Parathyroid adenoma (tissue), 2 donors: ENCODE data around the gene MMP17.

Experiments used
- H2AFZ ChIP-seq: fragments of 300-600 bp; sonication (generic); one replicate; pipeline ENCODE4 v1.7.0; 2017; ENCODE audit warnings: antibody characterized with exemption, mild to moderate bottlenecking
- H3K27ac ChIP-seq: fragments of 300-600 bp; sonication (generic); one replicate; pipeline ENCODE4 v1.7.0; 2017
- H3K27me3 ChIP-seq: fragments of 300-600 bp; sonication (generic); one replicate; pipeline ENCODE4 v1.7.0; 2017; ENCODE audit warnings: low read length; ENCODE audit not compliant: control insufficient read depth, insufficient read depth
- H3K36me3 ChIP-seq: fragments of 300-600 bp; sonication (generic); one replicate; pipeline ENCODE4 v1.7.0; 2017; ENCODE audit warnings: low read length; ENCODE audit not compliant: control insufficient read depth, insufficient read depth
- H3K4me1 ChIP-seq: fragments of 300-600 bp; sonication (generic); one replicate; pipeline ENCODE4 v1.7.0; 2017; ENCODE audit warnings: control low read depth
- H3K4me2 ChIP-seq: fragments of 300-600 bp; sonication (generic); one replicate; pipeline ENCODE4 v1.7.0; 2017; ENCODE audit warnings: low read length
- H3K4me3 ChIP-seq: fragments of 300-600 bp; sonication (generic); one replicate; pipeline ENCODE4 v1.7.0; 2017; ENCODE audit warnings: low read depth, low read length
- H3K79me2 ChIP-seq: fragments of 300-600 bp; sonication (generic); one replicate; pipeline ENCODE4 v1.7.0; 2017; ENCODE audit warnings: control low read depth
- H3K9ac ChIP-seq: fragments of 300-600 bp; sonication (generic); one replicate; pipeline ENCODE4 v1.7.0; 2017; ENCODE audit warnings: mild to moderate bottlenecking
- H3K9me3 ChIP-seq: fragments of 300-600 bp; sonication (generic); one replicate; pipeline ENCODE4 v1.7.0; 2017; ENCODE audit warnings: low read length; ENCODE audit not compliant: control insufficient read depth
- TF ChIP-seq, protein P1 (sequence below): fragments of 300-600 bp; sonication (generic); IDR thresholded peaks from one replicate; pipeline ENCODE4 v1.7.0; 2017; ENCODE audit warnings: antibody characterized with exemption, mild to moderate bottlenecking
- donor health status: primary hyperparathyroidism.

Gene MMP17

GRCh38 chr12:131861261-131862083 is 33.3 kb downstream of the MMP17 start:
- H3K9me3 ChIP-seq: no peaks in the 10 kb centered on the region
- no peak overlapping the region for H3K4me2 ChIP-seq
- no peaks in the 10 kb centered on the region for H3K4me1 ChIP-seq
- H3K27me3 ChIP-seq: no peaks in the 10 kb centered on the region
- no peak overlapping the region for H3K9ac ChIP-seq
- H3K27ac ChIP-seq: no peak overlapping the region
- no peak overlapping the region for H3K4me3 ChIP-seq
- H3K36me3 ChIP-seq: no peaks in the 10 kb centered on the region
- no peak overlapping the region for H2AFZ ChIP-seq
- TF ChIP-seq, protein P1, sequence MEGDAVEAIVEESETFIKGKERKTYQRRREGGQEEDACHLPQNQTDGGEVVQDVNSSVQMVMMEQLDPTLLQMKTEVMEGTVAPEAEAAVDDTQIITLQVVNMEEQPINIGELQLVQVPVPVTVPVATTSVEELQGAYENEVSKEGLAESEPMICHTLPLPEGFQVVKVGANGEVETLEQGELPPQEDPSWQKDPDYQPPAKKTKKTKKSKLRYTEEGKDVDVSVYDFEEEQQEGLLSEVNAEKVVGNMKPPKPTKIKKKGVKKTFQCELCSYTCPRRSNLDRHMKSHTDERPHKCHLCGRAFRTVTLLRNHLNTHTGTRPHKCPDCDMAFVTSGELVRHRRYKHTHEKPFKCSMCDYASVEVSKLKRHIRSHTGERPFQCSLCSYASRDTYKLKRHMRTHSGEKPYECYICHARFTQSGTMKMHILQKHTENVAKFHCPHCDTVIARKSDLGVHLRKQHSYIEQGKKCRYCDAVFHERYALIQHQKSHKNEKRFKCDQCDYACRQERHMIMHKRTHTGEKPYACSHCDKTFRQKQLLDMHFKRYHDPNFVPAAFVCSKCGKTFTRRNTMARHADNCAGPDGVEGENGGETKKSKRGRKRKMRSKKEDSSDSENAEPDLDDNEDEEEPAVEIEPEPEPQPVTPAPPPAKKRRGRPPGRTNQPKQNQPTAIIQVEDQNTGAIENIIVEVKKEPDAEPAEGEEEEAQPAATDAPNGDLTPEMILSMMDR: no peak
- no peaks in the 10 kb centered on the region for H3K79me2 ChIP-seq

GRCh38 chr12:131862084-131862441 is 33.9 kb downstream of the MMP17 start:
- no peak overlapping the region for H3K4me3 ChIP-seq
- H2AFZ ChIP-seq: no peak overlapping the region
- no peak overlapping the region for H3K27ac ChIP-seq
- TF ChIP-seq, protein P1: no peak
- no peak overlapping the region for H3K9ac ChIP-seq
- no peaks in the 10 kb centered on the region for H3K9me3 ChIP-seq
- no peaks in the 10 kb centered on the region for H3K36me3 ChIP-seq
- no peak overlapping the region for H3K4me2 ChIP-seq
- H3K4me1 ChIP-seq: no peaks in the 10 kb centered on the region
- H3K79me2 ChIP-seq: no peaks in the 10 kb centered on the region
- no peaks in the 10 kb centered on the region for H3K27me3 ChIP-seq

GRCh38 chr12:131862600-131862993 is 34.4 kb downstream of the MMP17 start:
- no peaks in the 10 kb centered on the region for H3K36me3 ChIP-seq
- no peak overlapping the region for H3K27ac ChIP-seq
- no peak overlapping the region for H3K4me3 ChIP-seq
- H3K27me3 ChIP-seq: no peaks in the 10 kb centered on the region
- no peak overlapping the region for H3K4me2 ChIP-seq
- TF ChIP-seq, protein P1: no peak
- no peaks in the 10 kb centered on the region for H3K9me3 ChIP-seq
- H3K4me1 ChIP-seq: no peaks in the 10 kb centered on the region
- no peak overlapping the region for H3K9ac ChIP-seq
- H3K79me2 ChIP-seq: no peaks in the 10 kb centered on the region
- H2AFZ ChIP-seq: no peak overlapping the region

- Histone ChIP-seq H3K27me3 (no peaks in the 10 kb centered on the region), H3K9ac (no peak overlapping the region), H3K4me1 (no peaks in the 10 kb centered on the region), H3K9me3 (no peaks in the 10 kb centered on the region), H2AFZ (no peak overlapping the region), H3K4me3 (no peak overlapping the region), H3K4me2 (no peak overlapping the region), H3K36me3 (no peaks in the 10 kb centered on the region), H3K79me2 (no peaks in the 10 kb centered on the region), H3K27ac (no peak overlapping the region)
- TF ChIP-seq, protein P1: no peak
Observed at GRCh38 chr12:131862994-131863710, 35.0 kb downstream of the MMP17 start.
